ENCODE data around the gene WASHC3.
"Not testable (repeated sequence)": the region's sequence is repeated elsewhere in the genome, so short reads cannot be mapped to it uniquely, and the experiment has no call there.

Gene WASHC3

DNA sequence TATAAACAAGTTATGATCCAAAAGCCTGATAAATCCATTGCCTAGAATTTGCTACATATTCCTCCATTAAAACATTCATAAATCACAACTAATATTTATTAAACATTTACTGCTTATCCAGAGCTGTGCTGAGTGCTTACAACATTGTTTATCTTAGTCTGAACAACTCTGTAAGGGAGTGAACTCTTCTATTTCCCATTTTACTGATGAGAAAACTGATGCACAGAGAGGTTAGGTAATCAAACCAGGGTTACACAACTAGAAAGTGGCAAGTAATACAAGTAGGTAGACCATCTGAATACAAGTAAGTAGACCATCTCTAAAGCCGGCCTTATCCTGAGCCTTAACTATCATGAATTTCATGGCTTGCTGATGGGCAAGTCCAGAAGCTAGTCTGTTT is 39.5 kb downstream of the WASHC3 start:
- TF ChIP-seq ZFP30 (CRISPR knock-in tag; IDR thresholded peaks at IDR 0.05), result no peak
- TF ChIP-seq RARB (CRISPR knock-in tag; IDR thresholded peaks at IDR 0.05), result no peak
- TF ChIP-seq ESRRG (CRISPR knock-in tag; IDR thresholded peaks at IDR 0.05), result no peak
- no peak for TF ChIP-seq CSDC2 (CRISPR knock-in tag; IDR thresholded peaks at IDR 0.05)
- no peak for TF ChIP-seq ZC3H10 (CRISPR knock-in tag; IDR thresholded peaks at IDR 0.05)
- no peak for TF ChIP-seq ZFP3 (CRISPR knock-in tag; IDR thresholded peaks at IDR 0.05)
- TF ChIP-seq ISL1 (CRISPR knock-in tag; IDR thresholded peaks at IDR 0.05), result no peak
- TF ChIP-seq, protein P1, sequence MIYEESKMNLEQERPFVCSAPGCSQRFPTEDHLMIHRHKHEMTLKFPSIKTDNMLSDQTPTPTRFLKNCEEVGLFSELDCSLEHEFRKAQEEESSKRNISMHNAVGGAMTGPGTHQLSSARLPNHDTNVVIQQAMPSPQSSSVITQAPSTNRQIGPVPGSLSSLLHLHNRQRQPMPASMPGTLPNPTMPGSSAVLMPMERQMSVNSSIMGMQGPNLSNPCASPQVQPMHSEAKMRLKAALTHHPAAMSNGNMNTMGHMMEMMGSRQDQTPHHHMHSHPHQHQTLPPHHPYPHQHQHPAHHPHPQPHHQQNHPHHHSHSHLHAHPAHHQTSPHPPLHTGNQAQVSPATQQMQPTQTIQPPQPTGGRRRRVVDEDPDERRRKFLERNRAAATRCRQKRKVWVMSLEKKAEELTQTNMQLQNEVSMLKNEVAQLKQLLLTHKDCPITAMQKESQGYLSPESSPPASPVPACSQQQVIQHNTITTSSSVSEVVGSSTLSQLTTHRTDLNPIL (CRISPR knock-in tag; IDR thresholded peaks at IDR 0.05; ENCODE audit: low read depth), result no peak
- no peak for TF ChIP-seq GLIS3 (CRISPR knock-in tag; IDR thresholded peaks at IDR 0.05)
- no peak for TF ChIP-seq ZNF70 (CRISPR knock-in tag; IDR thresholded peaks at IDR 0.05)
- TF ChIP-seq, protein P2, sequence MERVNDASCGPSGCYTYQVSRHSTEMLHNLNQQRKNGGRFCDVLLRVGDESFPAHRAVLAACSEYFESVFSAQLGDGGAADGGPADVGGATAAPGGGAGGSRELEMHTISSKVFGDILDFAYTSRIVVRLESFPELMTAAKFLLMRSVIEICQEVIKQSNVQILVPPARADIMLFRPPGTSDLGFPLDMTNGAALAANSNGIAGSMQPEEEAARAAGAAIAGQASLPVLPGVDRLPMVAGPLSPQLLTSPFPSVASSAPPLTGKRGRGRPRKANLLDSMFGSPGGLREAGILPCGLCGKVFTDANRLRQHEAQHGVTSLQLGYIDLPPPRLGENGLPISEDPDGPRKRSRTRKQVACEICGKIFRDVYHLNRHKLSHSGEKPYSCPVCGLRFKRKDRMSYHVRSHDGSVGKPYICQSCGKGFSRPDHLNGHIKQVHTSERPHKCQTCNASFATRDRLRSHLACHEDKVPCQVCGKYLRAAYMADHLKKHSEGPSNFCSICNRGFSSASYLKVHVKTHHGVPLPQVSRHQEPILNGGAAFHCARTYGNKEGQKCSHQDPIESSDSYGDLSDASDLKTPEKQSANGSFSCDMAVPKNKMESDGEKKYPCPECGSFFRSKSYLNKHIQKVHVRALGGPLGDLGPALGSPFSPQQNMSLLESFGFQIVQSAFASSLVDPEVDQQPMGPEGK (CRISPR knock-in tag; IDR thresholded peaks at IDR 0.05; ENCODE audit: borderline replicate concordance), result no peak
- ATAC-seq, result no peak

DNA sequence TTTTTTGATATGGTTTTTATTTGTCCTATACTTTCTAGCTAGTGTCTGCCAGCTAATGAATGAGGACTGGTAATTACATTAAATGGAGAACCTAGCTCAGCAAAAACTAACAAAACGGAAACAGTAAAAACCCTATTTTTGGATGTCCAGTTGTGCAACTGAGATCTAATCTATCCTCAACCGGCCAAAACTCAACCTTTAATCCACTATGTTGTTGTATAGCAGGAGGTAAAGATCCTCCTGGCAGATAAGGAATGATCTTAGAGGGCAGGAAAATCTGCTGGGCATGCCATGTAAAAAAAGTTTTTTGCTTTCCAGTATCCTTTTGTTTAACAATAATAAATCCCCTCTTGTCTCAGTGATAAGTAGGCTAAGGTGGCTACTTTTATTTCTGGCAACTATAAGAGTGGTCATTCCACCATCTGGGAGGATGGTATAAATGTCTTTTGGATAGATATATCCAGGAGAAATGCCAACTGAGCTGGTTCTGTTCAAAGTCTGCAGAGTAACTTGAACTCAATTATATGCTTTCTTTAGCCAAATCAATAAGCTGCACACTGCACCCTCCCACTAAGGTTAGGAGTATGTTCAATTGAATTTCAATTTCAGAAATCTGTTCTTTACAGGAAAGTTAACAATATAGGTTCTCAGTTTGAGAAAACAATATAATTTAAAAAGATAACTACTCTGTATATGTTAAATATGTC is 40.1 kb downstream of the WASHC3 start:
- peak; percentile 22; the same call in 1 of the 3 replicates for ATAC-seq
- TF ChIP-seq SNAI2 (CRISPR knock-in tag; IDR thresholded peaks at IDR 0.05) (0 out of 2 replicates have a peak, but pooled peaks have one; percentile 15), RARB (CRISPR knock-in tag; IDR thresholded peaks at IDR 0.05) (no peak), ZFP3 (CRISPR knock-in tag; IDR thresholded peaks at IDR 0.05) (no peak), ZNF70 (CRISPR knock-in tag; IDR thresholded peaks at IDR 0.05) (no peak), ISL1 (CRISPR knock-in tag; IDR thresholded peaks at IDR 0.05) (peak; percentile 31; the same call in 1 of the 2 replicates), PPARA (CRISPR knock-in tag; IDR thresholded peaks at IDR 0.05; ENCODE audit: borderline replicate concordance) (no peak), TOX (CRISPR knock-in tag; IDR thresholded peaks at IDR 0.05; ENCODE audit: borderline replicate concordance) (no peak), ARNTL (CRISPR knock-in tag; IDR thresholded peaks at IDR 0.05; ENCODE audit: borderline replicate concordance, low read depth) (no peak), CSDC2 (CRISPR knock-in tag; IDR thresholded peaks at IDR 0.05) (no peak), ESRRG (CRISPR knock-in tag; IDR thresholded peaks at IDR 0.05) (no peak), ZNF565 (CRISPR knock-in tag; conservative IDR thresholded peaks at IDR 0.05; ENCODE audit: low read depth) (no peak), BACH2 (CRISPR knock-in tag; IDR thresholded peaks at IDR 0.05; ENCODE audit: borderline replicate concordance) (no peak)
- TF ChIP-seq, protein P2 (CRISPR knock-in tag; IDR thresholded peaks at IDR 0.05; ENCODE audit: borderline replicate concordance), result no peak

DNA sequence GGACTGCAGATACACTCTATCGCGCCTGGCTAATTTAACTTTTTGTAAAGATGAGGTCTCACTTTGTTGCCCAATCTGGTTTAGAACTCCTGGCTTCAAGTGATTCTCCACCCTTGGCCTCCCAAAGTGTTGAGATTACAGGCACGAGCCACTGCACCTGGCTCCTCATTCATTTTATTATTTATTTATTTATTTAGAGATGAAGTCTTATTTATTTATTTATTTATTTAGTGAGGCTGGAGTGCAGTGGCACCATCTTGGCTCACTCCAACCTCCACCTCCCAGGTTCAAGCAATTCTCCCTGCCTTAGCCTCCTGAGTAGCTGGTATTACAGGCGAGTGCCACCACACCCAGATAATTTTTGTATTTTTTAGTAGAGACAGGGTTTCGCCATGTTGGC is 43.2 kb downstream of the WASHC3 start:
- ATAC-seq, result not testable (repeated sequence)

DNA sequence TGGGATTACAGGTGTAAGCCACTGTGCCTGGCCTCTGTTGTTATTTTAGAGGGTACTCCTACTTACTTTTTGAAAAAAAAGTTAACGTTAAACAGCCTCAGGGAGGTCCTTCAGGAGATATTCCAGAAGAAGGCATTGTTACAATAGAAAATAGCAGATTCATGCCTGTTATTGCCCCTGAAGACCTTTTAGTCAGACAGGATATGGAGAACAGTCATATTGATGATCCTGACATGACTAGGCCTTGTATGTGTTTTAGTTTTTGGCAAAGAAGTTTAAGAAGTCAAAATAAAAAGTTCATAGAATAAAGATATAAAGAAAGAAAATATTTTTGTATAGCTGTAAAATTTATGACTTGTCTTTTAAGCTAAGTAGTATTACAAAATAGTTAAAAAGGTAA is 45.3 kb downstream of the WASHC3 start:
- ATAC-seq, result no peak
- TF ChIP-seq, protein P3, sequence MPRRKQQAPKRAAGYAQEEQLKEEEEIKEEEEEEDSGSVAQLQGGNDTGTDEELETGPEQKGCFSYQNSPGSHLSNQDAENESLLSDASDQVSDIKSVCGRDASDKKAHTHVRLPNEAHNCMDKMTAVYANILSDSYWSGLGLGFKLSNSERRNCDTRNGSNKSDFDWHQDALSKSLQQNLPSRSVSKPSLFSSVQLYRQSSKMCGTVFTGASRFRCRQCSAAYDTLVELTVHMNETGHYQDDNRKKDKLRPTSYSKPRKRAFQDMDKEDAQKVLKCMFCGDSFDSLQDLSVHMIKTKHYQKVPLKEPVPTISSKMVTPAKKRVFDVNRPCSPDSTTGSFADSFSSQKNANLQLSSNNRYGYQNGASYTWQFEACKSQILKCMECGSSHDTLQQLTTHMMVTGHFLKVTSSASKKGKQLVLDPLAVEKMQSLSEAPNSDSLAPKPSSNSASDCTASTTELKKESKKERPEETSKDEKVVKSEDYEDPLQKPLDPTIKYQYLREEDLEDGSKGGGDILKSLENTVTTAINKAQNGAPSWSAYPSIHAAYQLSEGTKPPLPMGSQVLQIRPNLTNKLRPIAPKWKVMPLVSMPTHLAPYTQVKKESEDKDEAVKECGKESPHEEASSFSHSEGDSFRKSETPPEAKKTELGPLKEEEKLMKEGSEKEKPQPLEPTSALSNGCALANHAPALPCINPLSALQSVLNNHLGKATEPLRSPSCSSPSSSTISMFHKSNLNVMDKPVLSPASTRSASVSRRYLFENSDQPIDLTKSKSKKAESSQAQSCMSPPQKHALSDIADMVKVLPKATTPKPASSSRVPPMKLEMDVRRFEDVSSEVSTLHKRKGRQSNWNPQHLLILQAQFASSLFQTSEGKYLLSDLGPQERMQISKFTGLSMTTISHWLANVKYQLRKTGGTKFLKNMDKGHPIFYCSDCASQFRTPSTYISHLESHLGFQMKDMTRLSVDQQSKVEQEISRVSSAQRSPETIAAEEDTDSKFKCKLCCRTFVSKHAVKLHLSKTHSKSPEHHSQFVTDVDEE (CRISPR knock-in tag; IDR thresholded peaks at IDR 0.05), result no peak
- TF ChIP-seq RARB (CRISPR knock-in tag; IDR thresholded peaks at IDR 0.05) (no peak), ISL1 (CRISPR knock-in tag; IDR thresholded peaks at IDR 0.05) (no peak), BACH2 (CRISPR knock-in tag; IDR thresholded peaks at IDR 0.05; ENCODE audit: borderline replicate concordance) (no peak), ZNF565 (CRISPR knock-in tag; conservative IDR thresholded peaks at IDR 0.05; ENCODE audit: low read depth) (no peak)
- TF ChIP-seq, protein P1 (CRISPR knock-in tag; IDR thresholded peaks at IDR 0.05; ENCODE audit: low read depth), result no peak
- TF ChIP-seq, protein P4, sequence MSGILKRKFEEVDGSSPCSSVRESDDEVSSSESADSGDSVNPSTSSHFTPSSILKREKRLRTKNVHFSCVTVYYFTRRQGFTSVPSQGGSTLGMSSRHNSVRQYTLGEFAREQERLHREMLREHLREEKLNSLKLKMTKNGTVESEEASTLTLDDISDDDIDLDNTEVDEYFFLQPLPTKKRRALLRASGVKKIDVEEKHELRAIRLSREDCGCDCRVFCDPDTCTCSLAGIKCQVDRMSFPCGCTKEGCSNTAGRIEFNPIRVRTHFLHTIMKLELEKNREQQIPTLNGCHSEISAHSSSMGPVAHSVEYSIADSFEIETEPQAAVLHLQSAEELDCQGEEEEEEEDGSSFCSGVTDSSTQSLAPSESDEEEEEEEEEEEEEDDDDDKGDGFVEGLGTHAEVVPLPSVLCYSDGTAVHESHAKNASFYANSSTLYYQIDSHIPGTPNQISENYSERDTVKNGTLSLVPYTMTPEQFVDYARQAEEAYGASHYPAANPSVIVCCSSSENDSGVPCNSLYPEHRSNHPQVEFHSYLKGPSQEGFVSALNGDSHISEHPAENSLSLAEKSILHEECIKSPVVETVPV (CRISPR knock-in tag; IDR thresholded peaks at IDR 0.05), result no peak
- TF ChIP-seq, protein P5, sequence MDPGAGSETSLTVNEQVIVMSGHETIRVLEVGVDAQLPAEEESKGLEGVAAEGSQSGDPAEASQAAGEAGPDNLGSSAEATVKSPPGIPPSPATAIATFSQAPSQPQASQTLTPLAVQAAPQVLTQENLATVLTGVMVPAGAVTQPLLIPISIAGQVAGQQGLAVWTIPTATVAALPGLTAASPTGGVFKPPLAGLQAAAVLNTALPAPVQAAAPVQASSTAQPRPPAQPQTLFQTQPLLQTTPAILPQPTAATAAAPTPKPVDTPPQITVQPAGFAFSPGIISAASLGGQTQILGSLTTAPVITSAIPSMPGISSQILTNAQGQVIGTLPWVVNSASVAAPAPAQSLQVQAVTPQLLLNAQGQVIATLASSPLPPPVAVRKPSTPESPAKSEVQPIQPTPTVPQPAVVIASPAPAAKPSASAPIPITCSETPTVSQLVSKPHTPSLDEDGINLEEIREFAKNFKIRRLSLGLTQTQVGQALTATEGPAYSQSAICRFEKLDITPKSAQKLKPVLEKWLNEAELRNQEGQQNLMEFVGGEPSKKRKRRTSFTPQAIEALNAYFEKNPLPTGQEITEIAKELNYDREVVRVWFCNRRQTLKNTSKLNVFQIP (CRISPR knock-in tag; IDR thresholded peaks at IDR 0.05; ENCODE audit: borderline replicate concordance, low read depth), result no peak
